Activated CD8-positive, alpha-beta memory T cell treated with anti-CD3 and anti-CD28 coated beads for 1 hour (primary cell): ENCODE measurements around the gene PGGHG.
A peak's percentile ranks its signal among the peaks of the same experiment; 100 is the strongest.

Experiments used
- DNase-seq, 2 donors: peaks; one replicate each; pipeline ENCODE4 v3.0.0-alpha.2; 2020; ENCODE audit warnings: low read depth in 1 of 2; ENCODE audit errors: extremely low read depth in 1 of 2

PGGHG gene

DNA sequence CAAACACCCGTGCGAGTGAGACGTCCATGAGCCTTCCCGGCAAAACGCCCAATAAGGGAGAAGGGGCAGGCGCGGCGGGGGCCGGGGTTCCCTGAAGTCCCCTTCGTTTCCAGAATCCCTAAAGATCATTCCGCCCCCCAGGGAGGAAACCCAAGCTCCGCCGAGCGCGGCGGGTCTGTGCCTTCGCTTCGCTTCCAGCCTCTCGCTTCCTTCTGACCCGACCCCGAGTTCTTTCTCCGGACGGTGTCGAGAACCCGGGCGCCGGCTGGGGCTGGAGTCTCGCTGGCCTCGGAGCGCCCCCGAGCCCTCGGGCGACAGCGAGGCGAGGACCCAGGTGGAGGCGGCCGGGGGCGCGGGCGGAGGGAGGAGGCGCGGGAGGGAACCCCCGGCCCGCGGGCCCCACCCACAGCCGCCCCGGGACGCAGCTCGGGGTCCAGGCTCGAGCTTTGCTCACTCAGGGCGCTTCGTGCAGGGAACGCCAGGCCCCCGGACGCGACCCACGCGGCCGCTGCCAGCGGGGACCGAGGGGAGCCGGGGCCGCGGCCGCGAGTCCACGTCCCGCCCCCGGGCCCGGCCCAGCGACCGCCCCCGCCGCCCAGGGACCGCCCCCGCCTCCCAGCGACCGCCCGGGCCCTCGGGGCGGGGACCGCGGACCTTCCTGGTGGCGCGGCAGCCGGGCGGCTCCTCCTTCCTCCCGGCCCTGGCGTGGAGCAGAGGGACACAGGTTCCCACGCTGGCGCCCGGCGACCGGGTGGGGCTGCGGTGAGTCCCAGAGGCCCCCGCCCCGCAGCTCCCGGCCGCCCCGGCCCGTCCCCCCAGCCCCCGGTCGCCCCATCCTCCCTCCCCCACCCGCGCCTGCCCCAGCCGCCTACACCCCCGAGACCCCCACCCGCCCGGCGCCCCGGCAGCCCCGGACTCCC, at the start of gene PGGHG:
Gene PGGHG, plus strand, starts transcription at position 649 of the 920 bp plus-strand sequence. CDS start 691 bp downstream, outside the sequence.
- peak in 1 of 2 donors; percentile 66 for DNase-seq

DNA sequence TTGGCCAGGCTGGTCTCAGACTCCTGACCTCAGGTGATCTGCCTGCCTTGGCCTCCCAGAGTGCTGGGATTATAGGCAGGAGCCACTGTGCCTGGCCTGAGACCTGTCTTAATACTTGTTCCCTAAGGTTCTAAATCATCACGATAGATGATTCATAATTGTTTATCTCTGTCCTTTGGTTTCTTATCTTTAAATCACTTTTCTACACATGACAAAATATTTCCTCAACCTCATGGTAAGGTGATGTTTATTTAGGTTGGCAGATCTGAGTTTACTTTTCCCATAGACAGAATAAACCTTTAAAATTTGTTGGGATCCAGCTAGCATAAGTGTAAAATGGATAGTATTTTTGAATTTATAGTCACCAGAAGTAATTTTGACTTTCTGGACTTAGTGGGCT, 48.6 kb upstream of the PGGHG start:
- DNase-seq: no peak

- no peak for DNase-seq
Observed at GRCh38 chr11:241634-242033, 47.3 kb upstream of the PGGHG start.

DNA sequence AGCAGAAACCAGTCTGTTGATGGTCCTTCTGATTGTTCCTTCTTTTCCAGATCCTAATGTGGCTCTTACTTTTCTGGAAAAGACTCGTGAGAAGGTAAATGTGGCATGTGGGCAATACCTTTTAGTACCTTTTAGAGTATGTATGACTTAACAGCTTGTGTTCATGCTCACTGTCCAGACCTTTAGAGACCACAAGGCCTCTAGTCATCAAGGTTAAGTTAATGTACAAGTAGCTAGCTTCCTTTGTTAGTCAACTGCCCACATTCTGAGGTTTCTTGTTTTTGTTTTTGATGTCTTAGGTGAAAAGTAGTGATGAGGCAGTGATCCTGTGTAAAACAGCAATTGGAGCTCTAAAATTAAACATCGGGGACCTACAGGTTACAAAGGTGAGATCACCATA, 44.5 kb upstream of the PGGHG start:
- no peak for DNase-seq

- no peak for DNase-seq
Observed at GRCh38 chr11:249062-249461, 39.9 kb upstream of the PGGHG start.

DNA sequence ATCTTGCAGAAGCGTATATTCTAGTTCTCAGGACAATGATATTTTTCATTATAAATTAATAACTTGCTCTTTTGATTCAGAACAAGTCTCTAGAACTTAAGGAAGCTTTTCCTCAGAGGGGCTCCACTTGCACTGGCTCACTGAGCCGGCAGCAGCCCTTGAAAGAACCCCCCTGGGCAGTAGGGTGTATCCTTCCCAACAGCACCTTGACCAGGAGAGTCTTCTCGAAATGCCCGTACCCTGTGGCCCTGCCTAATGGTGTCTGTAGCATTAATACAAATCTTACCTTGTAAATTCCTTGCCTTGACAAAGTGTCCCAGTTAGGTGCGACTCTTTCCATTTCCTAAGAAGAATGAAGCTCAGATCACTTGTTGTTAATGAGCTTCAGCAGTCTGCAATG, 38.7 kb upstream of the PGGHG start:
- DNase-seq: no peak

DNA sequence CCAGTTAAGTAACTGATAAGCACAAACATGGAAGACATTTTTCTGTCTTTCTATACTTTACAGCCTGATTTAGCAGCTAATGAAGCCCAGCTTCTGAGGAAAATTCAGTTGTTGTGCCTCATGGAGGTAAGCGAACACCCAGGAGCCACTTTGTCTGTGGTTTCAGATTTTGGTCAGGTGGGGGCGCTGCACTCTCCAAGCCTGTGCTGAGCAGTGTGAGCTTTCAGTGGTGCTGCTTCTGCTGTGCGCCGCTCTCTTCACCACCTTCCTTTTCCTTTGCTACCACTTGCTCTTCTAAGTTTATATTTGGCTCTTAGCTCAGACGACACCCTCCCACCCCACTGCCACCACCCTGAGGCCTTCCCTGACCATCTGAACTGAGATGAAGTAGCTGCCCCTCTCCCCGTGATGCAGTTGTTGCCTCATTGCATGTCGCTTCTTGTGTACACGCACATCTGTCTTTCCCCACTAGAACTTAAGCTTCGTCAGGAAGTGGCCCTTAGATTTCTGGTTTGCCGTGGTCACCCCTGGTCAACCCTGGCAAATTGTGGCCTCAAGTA, 38.1 kb upstream of the PGGHG start:
- peak; percentile 65 to 66 for DNase-seq

- DNase-seq: no peak
Observed at GRCh38 chr11:251550-251949, 37.4 kb upstream of the PGGHG start.

DNA sequence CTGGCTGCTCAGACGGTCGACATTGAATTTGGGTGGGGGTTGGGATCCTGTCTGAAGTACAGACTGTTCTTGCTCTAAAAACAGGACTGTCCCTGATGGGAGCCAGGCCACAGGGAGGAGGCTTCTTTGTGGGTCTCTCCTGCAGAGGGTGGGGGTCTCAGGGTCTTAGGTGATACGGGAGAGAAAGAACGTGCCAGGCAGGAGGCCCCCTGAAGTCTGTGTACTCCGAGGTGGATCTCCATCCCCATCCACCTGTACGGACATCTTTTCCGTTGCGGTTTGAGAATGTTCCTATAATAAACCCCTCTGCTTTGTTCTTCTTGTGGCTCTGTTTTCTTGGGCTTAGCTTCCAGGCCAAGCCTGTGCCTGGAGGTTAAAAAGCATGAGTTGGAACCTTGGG, 36.3 kb upstream of the PGGHG start:
- no peak for DNase-seq

- no peak for DNase-seq
Observed at GRCh38 chr11:253160-253885, 35.6 kb upstream of the PGGHG start.

DNA sequence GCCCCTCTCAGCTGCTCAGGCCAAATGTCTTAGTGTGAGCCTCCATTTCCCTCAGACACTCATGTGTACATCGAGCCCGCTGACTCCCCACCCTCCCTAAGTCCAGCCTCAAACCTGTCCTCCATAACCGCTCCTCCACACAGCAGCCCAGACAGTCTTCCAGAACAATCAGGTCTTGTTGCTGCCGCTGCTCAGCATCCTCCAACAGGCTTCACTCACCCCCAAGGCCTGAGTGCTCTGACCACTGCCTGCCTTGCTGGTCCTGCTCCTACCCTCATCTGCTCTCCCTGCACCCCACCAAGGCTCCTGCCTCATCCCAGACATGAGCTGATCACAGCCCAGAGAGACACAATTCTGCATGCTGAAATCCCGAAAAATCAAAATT, 35.0 kb upstream of the PGGHG start:
- DNase-seq: no peak

- no peak for DNase-seq
Observed at GRCh38 chr11:255176-255575, 33.8 kb upstream of the PGGHG start.

DNA sequence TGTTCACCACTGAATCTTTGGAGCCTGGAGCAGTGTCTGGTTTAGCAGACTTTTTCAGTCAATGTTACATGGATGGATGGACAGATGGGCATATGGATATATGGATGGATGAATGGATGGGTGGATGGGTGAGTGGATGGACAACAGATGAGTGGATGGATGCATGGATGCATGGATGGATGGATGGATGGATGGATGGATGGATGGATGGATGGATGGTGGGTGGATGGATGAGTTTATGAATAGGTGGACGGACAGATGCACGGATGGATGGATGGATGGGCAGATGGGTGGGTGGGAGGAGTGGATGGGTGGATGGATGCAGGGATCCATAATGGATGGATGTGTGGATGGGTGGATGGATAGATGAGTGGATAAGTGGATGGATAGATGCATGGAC, 33.1 kb upstream of the PGGHG start:
- DNase-seq: no peak

- no peak for DNase-seq
Observed at GRCh38 chr11:256952-257737, 31.8 kb upstream of the PGGHG start.

- DNase-seq: no peak
Observed at GRCh38 chr11:257766-258493, 31.0 kb upstream of the PGGHG start.

DNA sequence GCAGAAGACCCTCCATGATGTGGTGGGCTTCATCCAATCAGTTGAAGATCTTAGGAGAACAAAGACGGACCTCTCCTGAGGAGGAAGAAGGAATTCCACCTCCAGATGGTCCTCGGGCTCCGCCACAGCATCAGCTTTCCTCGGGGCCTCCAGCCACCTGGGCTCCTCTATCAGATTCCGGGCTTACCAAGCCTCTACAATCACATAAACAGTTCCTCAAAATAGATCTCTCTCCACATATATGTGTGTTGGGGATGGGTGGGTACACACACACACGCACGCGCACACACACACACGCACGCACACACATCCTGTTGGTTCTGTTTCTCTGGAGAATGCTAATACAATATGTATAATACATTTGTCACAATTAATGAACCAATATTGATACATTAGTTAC, 29.5 kb upstream of the PGGHG start:
- DNase-seq: no peak

DNA sequence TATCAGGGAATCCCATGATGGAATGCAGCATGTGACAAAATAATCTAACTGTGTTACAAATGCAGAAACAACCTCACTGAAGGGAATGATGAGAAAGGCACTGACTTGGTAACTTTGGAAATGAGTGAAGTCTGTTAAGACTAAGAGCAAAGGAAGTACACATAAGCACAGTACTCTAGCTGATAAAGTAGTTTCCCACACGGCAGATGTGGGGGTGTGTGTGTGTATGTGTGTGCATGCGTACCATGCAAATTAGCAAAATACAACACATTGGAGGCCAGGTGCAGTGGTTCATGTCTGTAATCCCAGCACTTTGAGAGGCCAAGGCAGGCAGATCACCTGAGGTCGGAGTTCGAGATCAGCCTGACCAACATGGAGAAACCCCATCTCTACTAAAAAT, 27.3 kb upstream of the PGGHG start:
- DNase-seq: no peak

DNA sequence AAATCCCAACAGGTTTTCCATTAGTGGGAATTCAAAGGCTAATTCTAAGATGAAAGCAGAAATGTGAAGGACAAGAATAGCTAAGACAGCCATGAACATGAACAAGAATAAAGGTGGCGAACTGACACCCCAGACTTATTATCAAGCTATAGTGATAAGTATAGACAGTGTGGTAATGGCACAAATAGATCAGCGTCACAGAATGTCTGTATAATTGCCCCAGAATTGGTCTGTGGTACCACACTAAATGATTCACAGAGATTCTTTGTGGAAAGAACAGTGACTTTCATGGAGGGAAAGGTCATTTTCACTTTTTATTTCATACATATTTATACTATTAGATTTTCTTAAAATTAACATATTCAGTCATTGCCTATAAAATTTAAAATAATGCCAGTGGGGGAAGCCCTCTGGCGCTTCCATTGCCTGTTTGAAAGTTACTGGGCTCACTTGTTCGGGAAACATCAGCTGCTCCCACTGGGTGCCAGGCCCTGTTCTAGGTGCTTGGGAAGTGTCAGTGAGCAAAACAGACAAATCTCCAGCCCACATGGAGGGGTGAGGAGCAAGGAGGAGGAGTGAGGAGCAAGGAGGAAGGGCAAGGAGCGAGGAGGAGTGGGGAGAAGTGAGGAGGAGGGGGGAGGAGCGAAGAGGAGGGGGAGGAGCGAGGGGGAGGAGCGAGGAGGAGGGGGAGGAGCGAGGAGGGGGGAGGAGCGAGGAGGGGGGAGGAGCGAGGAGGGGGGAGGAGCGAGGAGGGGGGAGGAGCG, 22.1 kb upstream of the PGGHG start:
- DNase-seq: no peak

DNA sequence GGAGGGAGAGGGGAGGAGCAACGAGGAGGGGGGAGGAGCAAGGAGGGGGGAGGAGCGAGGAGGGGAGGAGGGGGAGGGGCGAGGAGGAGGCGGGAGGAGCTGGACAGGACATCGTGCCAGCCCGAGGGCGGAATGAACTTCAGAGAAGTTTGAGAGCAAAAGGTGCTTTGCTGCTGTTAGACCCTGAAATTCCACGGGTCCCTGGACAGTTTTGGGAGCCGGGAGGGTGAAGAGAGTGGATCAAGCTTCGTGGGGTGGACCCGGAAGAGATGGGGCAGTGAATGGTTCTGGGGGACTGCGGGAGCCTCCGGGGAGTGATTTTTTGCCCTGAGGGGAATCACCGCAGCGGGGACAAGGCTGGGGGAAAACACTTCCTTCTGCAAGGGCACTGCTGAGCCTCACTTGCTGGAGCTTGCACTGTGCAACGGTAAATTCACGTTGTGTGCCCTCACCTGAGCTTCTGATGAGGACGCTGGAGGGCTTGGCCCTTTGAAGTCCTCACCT, 21.4 kb upstream of the PGGHG start:
- no peak for DNase-seq
